Astrocyte (in vitro differentiated cells and primary cell): Measurements from ENCODE around the gene BTN3A1. TPM values are rescaled to one million over a fixed set of nuclear protein-coding genes. Genes with fewer than 3 reads are reported as not detected.

Source experiments
- DNase-seq: peaks from one replicate; pipeline ENCODE4 v3.0.0-alpha.2; 2010; ENCODE audit warnings: low read depth
- FAIRE-seq: peaks from 2 replicates; lab custom pipeline; 2011; peaks lifted over from hg19 to GRCh38; lab: Jason Lieb, UNC
- H2AFZ ChIP-seq: 2 replicates; pipeline ENCODE4 v1.6.0; 2012; ENCODE audit warnings: low read depth, low read length, inconsistent platforms
- H3K27ac ChIP-seq: 2 replicates; pipeline ENCODE4 v1.5.1; 2011; ENCODE audit warnings: low read depth, low read length, inconsistent platforms
- H3K27me3 ChIP-seq: 2 replicates; pipeline ENCODE4 v1.6.0; 2011; ENCODE audit warnings: low read length, inconsistent platforms; ENCODE audit not compliant: insufficient read depth
- H3K36me3 ChIP-seq: 2 replicates; pipeline ENCODE4 v1.5.1; 2011; ENCODE audit warnings: low read length, inconsistent platforms; ENCODE audit not compliant: insufficient read depth
- H3K4me1 ChIP-seq: 2 replicates; pipeline ENCODE4 v1.5.1; 2011; ENCODE audit warnings: low read length, inconsistent platforms; ENCODE audit not compliant: insufficient read depth
- H3K4me2 ChIP-seq: 2 replicates; pipeline ENCODE4 v1.6.0; 2012; ENCODE audit warnings: low read length, inconsistent platforms
- H3K4me3 ChIP-seq: 2 replicates; pipeline ENCODE4 v1.5.1; 2011; ENCODE audit warnings: low read depth, mild to moderate bottlenecking, low read length, inconsistent platforms; ENCODE audit not compliant: insufficient read depth
- H3K79me2 ChIP-seq: 2 replicates; pipeline ENCODE4 v1.6.0; 2012; ENCODE audit warnings: mild to moderate bottlenecking, low read length, inconsistent platforms; ENCODE audit not compliant: insufficient read depth
- H3K9ac ChIP-seq: 2 replicates; pipeline ENCODE4 v1.6.0; 2012; ENCODE audit warnings: mild to moderate bottlenecking, low read length, inconsistent platforms
- H3K9me3 ChIP-seq: 2 replicates; pipeline ENCODE4 v1.5.1; 2012; ENCODE audit warnings: low read depth, mild to moderate bottlenecking, low read length, inconsistent platforms; ENCODE audit not compliant: insufficient read depth
- H4K20me1 ChIP-seq: 2 replicates; pipeline ENCODE4 v1.6.0; 2012; ENCODE audit warnings: low read length, inconsistent platforms; ENCODE audit not compliant: insufficient read depth
- H3K27ac Mint-ChIP-seq: one replicate; pipeline ENCODE4 v1.8.0; 2021; ENCODE audit warnings: mild to moderate bottlenecking, mixed read lengths; ENCODE audit not compliant: unreplicated experiment
- H3K27me3 Mint-ChIP-seq: one replicate; pipeline ENCODE4 v1.8.0; 2021; ENCODE audit warnings: low read depth, mixed read lengths; ENCODE audit not compliant: unreplicated experiment
- H3K36me3 Mint-ChIP-seq: one replicate; pipeline ENCODE4 v1.8.0; 2021; ENCODE audit warnings: low read depth, mixed read lengths; ENCODE audit not compliant: unreplicated experiment
- H3K4me1 Mint-ChIP-seq: one replicate; pipeline ENCODE4 v1.8.0; 2021; ENCODE audit warnings: low read depth, mixed read lengths; ENCODE audit not compliant: unreplicated experiment
- H3K4me3 Mint-ChIP-seq: one replicate; pipeline ENCODE4 v1.8.0; 2021; ENCODE audit warnings: mild to moderate bottlenecking, moderate library complexity, mixed read lengths; ENCODE audit not compliant: unreplicated experiment
- H3K9me3 Mint-ChIP-seq: one replicate; pipeline ENCODE4 v1.8.0; 2021; ENCODE audit warnings: mild to moderate bottlenecking, mixed read lengths; ENCODE audit not compliant: unreplicated experiment
- EZH2 ChIP-seq: IDR thresholded peaks from 2 replicates; pipeline ENCODE4 v1.6.1; 2012; ENCODE audit warnings: mild to moderate bottlenecking, low read length, inconsistent platforms; ENCODE audit not compliant: insufficient read depth
- total RNA-seq: library from RNA; stranded (reverse); gene quantifications from 2 replicates; pipeline ENCODE4 v1.2.1, GENCODE V29; 2021
- TF ChIP-seq, protein P1 (sequence below): IDR thresholded peaks from 2 replicates; pipeline ENCODE4 v1.5.1; 2011; ENCODE audit warnings: low read depth, mild to moderate bottlenecking, inconsistent platforms, low read length, moderate library complexity; ENCODE audit not compliant: insufficient read depth

Gene BTN3A1
- total RNA-seq, 1 donor from 2014 or later: 22.2 TPM

DNA sequence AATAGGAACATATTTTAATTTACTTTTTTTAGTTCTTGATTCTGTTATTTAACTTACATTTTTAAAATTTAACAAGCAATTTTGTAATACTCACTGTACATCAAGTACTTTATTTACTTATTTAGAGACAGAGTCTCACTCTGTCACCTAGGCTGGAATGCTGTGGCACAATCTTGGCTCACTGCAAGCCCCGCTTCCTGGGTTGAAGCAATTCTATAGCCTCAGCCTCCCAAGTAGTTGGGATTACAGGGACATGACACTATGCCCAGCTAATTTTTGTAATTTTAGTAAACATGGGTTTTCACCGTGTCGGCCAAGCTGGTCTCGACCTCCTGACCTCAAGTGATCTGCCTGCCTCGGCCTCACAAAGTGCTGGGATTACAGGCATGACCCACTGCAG lies 45.2 kb downstream of the BTN3A1 start:
- Mint-ChIP-seq H3K4me3 (no peak overlapping the region), H3K9me3 (peaks cover 4% of the 10 kb centered on the region), H3K27me3 (peaks cover 16% of the 10 kb centered on the region), H3K36me3 (peaks cover 19% of the 10 kb centered on the region), H3K4me1 (peaks cover 9% of the 10 kb centered on the region), H3K27ac (no peak overlapping the region)
- no peak overlapping the region for H3K27ac ChIP-seq
- no peak overlapping the region for H2AFZ ChIP-seq
- H3K36me3 ChIP-seq: no peaks in the 10 kb centered on the region
- no peak for FAIRE-seq
- H3K4me2 ChIP-seq: no peak overlapping the region
- no peaks in the 10 kb centered on the region for H3K9me3 ChIP-seq
- H3K27me3 ChIP-seq: no peaks in the 10 kb centered on the region
- no peak overlapping the region for H3K9ac ChIP-seq
- H3K79me2 ChIP-seq: no peaks in the 10 kb centered on the region
- H4K20me1 ChIP-seq: no peaks in the 10 kb centered on the region
- no peak for DNase-seq
- H3K4me3 ChIP-seq: no peak overlapping the region
- TF ChIP-seq, protein P1, sequence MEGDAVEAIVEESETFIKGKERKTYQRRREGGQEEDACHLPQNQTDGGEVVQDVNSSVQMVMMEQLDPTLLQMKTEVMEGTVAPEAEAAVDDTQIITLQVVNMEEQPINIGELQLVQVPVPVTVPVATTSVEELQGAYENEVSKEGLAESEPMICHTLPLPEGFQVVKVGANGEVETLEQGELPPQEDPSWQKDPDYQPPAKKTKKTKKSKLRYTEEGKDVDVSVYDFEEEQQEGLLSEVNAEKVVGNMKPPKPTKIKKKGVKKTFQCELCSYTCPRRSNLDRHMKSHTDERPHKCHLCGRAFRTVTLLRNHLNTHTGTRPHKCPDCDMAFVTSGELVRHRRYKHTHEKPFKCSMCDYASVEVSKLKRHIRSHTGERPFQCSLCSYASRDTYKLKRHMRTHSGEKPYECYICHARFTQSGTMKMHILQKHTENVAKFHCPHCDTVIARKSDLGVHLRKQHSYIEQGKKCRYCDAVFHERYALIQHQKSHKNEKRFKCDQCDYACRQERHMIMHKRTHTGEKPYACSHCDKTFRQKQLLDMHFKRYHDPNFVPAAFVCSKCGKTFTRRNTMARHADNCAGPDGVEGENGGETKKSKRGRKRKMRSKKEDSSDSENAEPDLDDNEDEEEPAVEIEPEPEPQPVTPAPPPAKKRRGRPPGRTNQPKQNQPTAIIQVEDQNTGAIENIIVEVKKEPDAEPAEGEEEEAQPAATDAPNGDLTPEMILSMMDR: no peak
- no peak for TF ChIP-seq EZH2
- H3K4me1 ChIP-seq: no peaks in the 10 kb centered on the region

DNA sequence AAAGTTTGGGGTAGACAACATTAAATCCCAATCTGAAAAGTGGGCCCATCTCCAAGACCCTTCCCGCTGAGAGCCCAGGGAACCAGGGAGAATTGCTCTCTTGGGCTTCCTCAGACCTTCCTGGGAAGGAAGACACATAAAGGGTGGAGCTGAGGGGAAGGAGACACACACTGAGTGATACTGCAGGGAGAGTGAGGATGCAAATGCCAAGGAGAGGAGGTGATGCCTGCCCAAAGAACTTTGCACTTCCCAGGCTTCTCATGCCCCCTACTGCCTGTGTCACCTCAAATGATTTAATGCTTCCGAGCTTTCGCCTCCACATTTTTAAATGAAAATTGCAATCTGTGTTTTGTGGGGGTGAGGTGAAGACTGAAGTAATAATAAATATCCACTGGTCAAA lies 48.2 kb downstream of the BTN3A1 start:
- Histone ChIP-seq H3K4me1 (no peaks in the 10 kb centered on the region), H3K9me3 (no peaks in the 10 kb centered on the region), H3K27me3 (no peaks in the 10 kb centered on the region), H3K27ac (no peak overlapping the region), H3K9ac (no peak overlapping the region), H2AFZ (no peak overlapping the region), H3K4me2 (no peak overlapping the region), H3K79me2 (no peaks in the 10 kb centered on the region), H4K20me1 (no peaks in the 10 kb centered on the region), H3K36me3 (no peaks in the 10 kb centered on the region), H3K4me3 (no peak overlapping the region)
- no peak for FAIRE-seq
- Mint-ChIP-seq H3K9me3 (peaks cover 4% of the 10 kb centered on the region), H3K27me3 (peaks cover 24% of the 10 kb centered on the region), H3K4me3 (no peak overlapping the region), H3K4me1 (peaks cover 9% of the 10 kb centered on the region), H3K27ac (no peak overlapping the region), H3K36me3 (peaks cover 17% of the 10 kb centered on the region)
- TF ChIP-seq, protein P1: no peak
- no peak for TF ChIP-seq EZH2
- no peak for DNase-seq

DNA sequence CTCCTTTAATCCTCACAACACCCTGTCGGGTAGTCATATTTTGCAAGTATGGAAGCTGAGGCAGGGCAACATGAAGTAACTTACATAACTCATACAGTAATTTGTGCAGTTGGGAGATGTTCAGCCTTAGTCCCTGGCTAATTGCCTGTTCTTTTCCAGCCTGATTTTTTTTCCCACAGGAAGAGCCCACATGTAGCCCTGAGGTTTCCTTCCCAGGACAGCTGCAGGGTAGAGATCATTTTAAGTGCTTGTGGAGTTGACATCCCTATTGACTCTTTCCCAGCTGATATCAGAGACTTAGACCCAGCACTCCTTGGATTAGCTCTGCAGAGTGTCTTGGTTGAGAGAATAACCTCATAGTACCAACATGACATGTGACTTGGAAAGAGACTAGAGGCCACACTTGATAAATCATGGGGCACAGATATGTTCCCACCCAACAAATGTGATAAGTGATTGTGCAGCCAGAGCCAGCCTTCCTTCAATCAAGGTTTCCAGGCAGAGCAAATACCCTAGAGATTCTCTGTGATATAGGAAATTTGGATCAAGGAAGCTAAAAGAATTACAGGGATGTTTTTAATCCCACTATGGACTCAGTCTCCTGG lies 50.7 kb downstream of the BTN3A1 start:
- no peak for DNase-seq
- Mint-ChIP-seq H3K4me1 (peaks cover 6% of the 10 kb centered on the region), H3K36me3 (peaks cover 17% of the 10 kb centered on the region), H3K27ac (no peak overlapping the region), H3K27me3 (peaks cover 24% of the 10 kb centered on the region), H3K4me3 (no peak overlapping the region), H3K9me3 (peaks cover 2% of the 10 kb centered on the region)
- Histone ChIP-seq H3K4me3 (no peak overlapping the region), H2AFZ (no peak overlapping the region), H3K27me3 (no peaks in the 10 kb centered on the region), H4K20me1 (no peaks in the 10 kb centered on the region), H3K36me3 (no peaks in the 10 kb centered on the region), H3K9ac (no peak overlapping the region), H3K4me1 (peaks cover 6% of the 10 kb centered on the region), H3K79me2 (no peaks in the 10 kb centered on the region), H3K9me3 (no peaks in the 10 kb centered on the region), H3K4me2 (no peak overlapping the region), H3K27ac (no peak overlapping the region)
- no peak for FAIRE-seq
- TF ChIP-seq, protein P1: no peak
- no peak for TF ChIP-seq EZH2
